K562 (cell line): ENCODE data around the gene PCNX4. TPM values are rescaled to one million over a fixed set of nuclear protein-coding genes. Genes with fewer than 3 reads are reported as not detected.

Source experiments
- ARHGAP35 ChIP-seq: fragments of 450-650 bp; IDR thresholded peaks from 2 replicates; pipeline ENCODE4 v1.6.1; 2018; ENCODE audit not compliant: partially characterized antibody
- CTCF ChIP-seq, 3 experiments: IDR thresholded peaks in 2 of 3; conservative IDR thresholded peaks in 1 of 3; 2 replicates each; pipeline ENCODE4 v1.5.1; 2011 to 2012; ENCODE audit warnings: low read length in 3 of 3, mild to moderate bottlenecking in 3 of 3, control low read depth in 2 of 3, improper control_type of control experiment in 1 of 3, inconsistent platforms in 1 of 3, low read depth in 1 of 3, mixed read lengths in 1 of 3, moderate library complexity in 1 of 3; ENCODE audit not compliant: insufficient read depth in 2 of 3
- ELF1 ChIP-seq: fragments of 200-800 bp; sonication (Bioruptor generic); IDR thresholded peaks from 2 replicates; pipeline ENCODE4 v1.6.1; 2016; ENCODE audit warnings: missing genetic modification characterization, missing compliant biosample characterization
- ETV6 ChIP-seq, 3 experiments: fragments of 150-350 bp in 1 of 3; sonication (generic) in 1 of 3; formaldehyde crosslinking in 1 of 3; IDR thresholded peaks; 2 replicates each; pipeline versions ENCODE4 v1.6.1 to v1.8.0; 2014 to 2022; ENCODE audit warnings: borderline replicate concordance in 2 of 3, low read depth in 2 of 3, antibody characterized with exemption in 1 of 3, low read length in 1 of 3, mild to moderate bottlenecking in 1 of 3, missing genetic modification reagents in 1 of 3
- MAZ ChIP-seq, 2 experiments: fragments of 450-650 bp in 1 of 2; sonication (generic) in 1 of 2; formaldehyde crosslinking; IDR thresholded peaks in 1 of 2; conservative IDR thresholded peaks in 1 of 2; 2 replicates each; pipeline versions ENCODE4 v1.4.0 to v1.5.0; 2020; ENCODE audit warnings: mild to moderate bottlenecking in 1 of 2, missing genetic modification reagents in 1 of 2
- MEIS2 ChIP-seq: fragments of 450-650 bp; IDR thresholded peaks from 2 replicates; pipeline ENCODE4 v1.6.1; 2014; ENCODE audit warnings: mild to moderate bottlenecking; ENCODE audit not compliant: partially characterized antibody
- NR4A1 ChIP-seq, 2 experiments: fragments of 250-450 bp in 1 of 2; fragments of 450-650 bp in 1 of 2; sonication (Bioruptor Pico) in 1 of 2; IDR thresholded peaks; 2 replicates each; pipeline versions ENCODE4 v1.4.0 to v1.6.1; 2016 to 2020; ENCODE audit warnings: mild to moderate bottlenecking in 2 of 2, missing compliant biosample characterization in 1 of 2, missing genetic modification characterization in 1 of 2, moderate library complexity in 1 of 2
- PKNOX1 ChIP-seq: fragments of 450-650 bp; IDR thresholded peaks from 2 replicates; pipeline ENCODE4 v1.6.1; 2016
- PTTG1 ChIP-seq: fragments of 450-650 bp; IDR thresholded peaks from 2 replicates; pipeline ENCODE4 v1.6.1; 2016; ENCODE audit warnings: low read depth, mild to moderate bottlenecking, missing genetic modification characterization, missing compliant biosample characterization
- RBFOX2 ChIP-seq: fragments of 200-400 bp; formaldehyde crosslinking; IDR thresholded peaks from 2 replicates; pipeline ENCODE4 v1.6.1; 2017; ENCODE audit warnings: low read depth, mild to moderate bottlenecking, low read length, moderate library complexity
- polyA plus RNA-seq, 8 experiments: library from polyadenylated mRNA; depleted of rRNA in 4 of 8; stranded (reverse) in 5 of 8; unstranded in 3 of 8; fragments of >200 nt; fragmentation: Nextera tagmentation in 2 of 8; fragmentation: Illumina TruSeq in 1 of 8; extraction: Ambion mirVana in 2 of 8; extraction: Trizol in 1 of 8; gene quantifications; 2 replicates each; pipeline versions ENCODE4 v1.2.1 to v1.2.3, GENCODE V29; 2011 to 2014; ENCODE audit warnings: inconsistent platforms in 1 of 8, missing spikeins in 1 of 8
- total RNA-seq, 7 experiments: library from RNA; depleted of rRNA in 6 of 7; stranded (reverse); fragments of >200 nt in 6 of 7; fragmentation: Illumina TruSeq in 2 of 7; extraction: Trizol in 2 of 7; gene quantifications; 2 replicates each; pipeline versions ENCODE4 v1.2.1 to v1.2.3, GENCODE V29; 2011 to 2021; ENCODE audit warnings: low replicate concordance in 1 of 7

Gene PCNX4
- total and polyA plus RNA-seq, 9 of the 15 experiments (the other 6 are each of a cell fraction or from before 2014, with no cell fraction given) = 10.0 to 41.2 (median 22.4) TPM

GRCh38 chr14:60195179-60195810, 103.6 kb downstream of the PCNX4 start (continued):
- TF ChIP-seq CTCF (IDR thresholded peaks at IDR 0.05 in 2 of 3, conservative IDR thresholded peaks at IDR 0.05 in 1 of 3; ENCODE audit: insufficient read depth in 2 of 3, low read depth in 1 of 3, low read length in 3 of 3) = peak in 2 of 3 experiments; percentile 23 to 38; a peak in 3 of 6 replicates
- peak; percentile 77 for TF ChIP-seq PKNOX1
- peak; percentile 82 for TF ChIP-seq MEIS2
- TF ChIP-seq ARHGAP35 = no peak
- TF ChIP-seq NR4A1 (CRISPR knock-in tag; IDR thresholded peaks at IDR 0.05) = no peak
- TF ChIP-seq NR4A1 (tag; IDR thresholded peaks at IDR 0.05) = no peak
- no peak for TF ChIP-seq ETV6 (IDR thresholded peaks at IDR 0.05; ENCODE audit: borderline replicate concordance in 1 of 2, low read depth in 2 of 2, low read length in 1 of 2)
- TF ChIP-seq ETV6 (CRISPR knock-in tag; IDR thresholded peaks at IDR 0.05; ENCODE audit: borderline replicate concordance) = no peak
- TF ChIP-seq ELF1 (tag) = no peak
- TF ChIP-seq PTTG1 (tag) = no peak
- no peak for TF ChIP-seq RBFOX2
- TF ChIP-seq MAZ (CRISPR knock-in tag; conservative IDR thresholded peaks at IDR 0.05 in 1 of 2, IDR thresholded peaks at IDR 0.05 in 1 of 2) = no peak
